ENCODE results near the gene PTGER4.

Gene PTGER4

DNA sequence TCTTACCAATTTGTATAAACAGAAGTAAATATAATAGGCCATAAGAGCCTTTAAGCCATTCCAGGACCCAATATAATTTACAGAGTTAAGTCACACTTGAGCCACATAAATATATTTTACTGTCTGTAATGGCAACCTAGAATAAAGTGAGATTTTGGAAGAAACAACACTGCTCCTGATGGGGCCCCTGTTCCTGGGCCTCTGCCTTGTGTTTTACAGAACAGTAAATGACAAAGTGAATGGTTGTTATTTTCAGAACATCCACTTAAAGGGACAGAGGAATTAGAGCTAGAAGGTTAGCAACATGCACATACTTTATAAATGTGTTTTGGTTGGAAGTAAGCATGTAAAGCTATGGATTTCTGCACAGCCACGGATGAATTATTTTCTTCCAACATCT lies 3.6 kb downstream of the PTGER4 start:
- no peak for DNase-seq (ENCODE audit: low read depth)
- no peak overlapping the region for H3K4me3 ChIP-seq (ENCODE audit: low read depth, low read length)
- TF ChIP-seq, protein P1, sequence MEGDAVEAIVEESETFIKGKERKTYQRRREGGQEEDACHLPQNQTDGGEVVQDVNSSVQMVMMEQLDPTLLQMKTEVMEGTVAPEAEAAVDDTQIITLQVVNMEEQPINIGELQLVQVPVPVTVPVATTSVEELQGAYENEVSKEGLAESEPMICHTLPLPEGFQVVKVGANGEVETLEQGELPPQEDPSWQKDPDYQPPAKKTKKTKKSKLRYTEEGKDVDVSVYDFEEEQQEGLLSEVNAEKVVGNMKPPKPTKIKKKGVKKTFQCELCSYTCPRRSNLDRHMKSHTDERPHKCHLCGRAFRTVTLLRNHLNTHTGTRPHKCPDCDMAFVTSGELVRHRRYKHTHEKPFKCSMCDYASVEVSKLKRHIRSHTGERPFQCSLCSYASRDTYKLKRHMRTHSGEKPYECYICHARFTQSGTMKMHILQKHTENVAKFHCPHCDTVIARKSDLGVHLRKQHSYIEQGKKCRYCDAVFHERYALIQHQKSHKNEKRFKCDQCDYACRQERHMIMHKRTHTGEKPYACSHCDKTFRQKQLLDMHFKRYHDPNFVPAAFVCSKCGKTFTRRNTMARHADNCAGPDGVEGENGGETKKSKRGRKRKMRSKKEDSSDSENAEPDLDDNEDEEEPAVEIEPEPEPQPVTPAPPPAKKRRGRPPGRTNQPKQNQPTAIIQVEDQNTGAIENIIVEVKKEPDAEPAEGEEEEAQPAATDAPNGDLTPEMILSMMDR (IDR thresholded peaks at IDR 0.05; ENCODE audit: insufficient read depth, low read depth, low read length, missing control alignments): no peak

DNA sequence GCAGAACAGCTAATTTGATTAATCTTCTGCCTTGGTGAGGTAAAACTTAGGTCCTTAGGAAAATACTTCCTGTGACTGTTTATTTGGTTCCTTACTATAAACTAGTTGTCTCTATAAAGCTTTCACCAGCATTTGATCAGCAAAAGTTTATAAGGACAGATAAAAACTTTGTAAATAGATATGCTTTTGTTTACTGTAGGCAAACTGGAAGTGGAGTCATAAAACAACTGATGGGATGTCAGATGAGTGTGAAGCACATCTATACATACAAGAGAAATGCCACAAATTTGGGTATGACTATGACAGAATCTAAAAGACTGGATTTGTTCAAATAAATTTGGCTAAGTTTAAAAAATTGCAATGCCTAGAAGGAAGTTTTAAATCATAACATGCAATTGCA lies 5.5 kb downstream of the PTGER4 start:
- DNase-seq (ENCODE audit: low read depth): no peak
- TF ChIP-seq, protein P1 (IDR thresholded peaks at IDR 0.05; ENCODE audit: insufficient read depth, low read depth, low read length, missing control alignments): no peak
- no peak overlapping the region for H3K4me3 ChIP-seq (ENCODE audit: low read depth, low read length)

DNA sequence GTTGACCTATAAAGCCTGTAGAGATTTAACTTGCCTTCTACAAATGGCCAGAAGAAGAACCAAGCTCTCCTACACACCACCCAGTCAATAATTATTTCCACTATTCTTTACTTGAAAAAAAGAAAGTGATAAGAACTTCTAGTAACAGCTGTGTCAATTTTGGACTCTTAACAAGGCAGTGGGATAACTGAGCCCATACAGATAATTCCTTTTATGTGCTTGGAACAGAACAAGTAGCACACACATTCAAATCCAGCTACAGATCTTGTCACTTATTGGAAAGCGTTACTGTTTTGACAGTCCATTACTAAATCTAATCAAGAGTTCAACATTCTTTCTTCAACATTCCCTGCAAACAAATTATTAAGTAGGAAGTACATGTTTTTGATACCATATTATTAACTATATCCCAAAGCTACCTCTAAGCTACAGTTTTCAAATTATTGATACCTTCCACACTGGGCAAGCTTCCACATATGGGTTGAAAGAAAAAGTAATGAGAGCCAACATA lies 6.3 kb downstream of the PTGER4 start:
- TF ChIP-seq, protein P1 (IDR thresholded peaks at IDR 0.05; ENCODE audit: insufficient read depth, low read depth, low read length, missing control alignments): no peak
- no peak for DNase-seq (ENCODE audit: low read depth)
- H3K4me3 ChIP-seq (ENCODE audit: low read depth, low read length): no peak overlapping the region

DNA sequence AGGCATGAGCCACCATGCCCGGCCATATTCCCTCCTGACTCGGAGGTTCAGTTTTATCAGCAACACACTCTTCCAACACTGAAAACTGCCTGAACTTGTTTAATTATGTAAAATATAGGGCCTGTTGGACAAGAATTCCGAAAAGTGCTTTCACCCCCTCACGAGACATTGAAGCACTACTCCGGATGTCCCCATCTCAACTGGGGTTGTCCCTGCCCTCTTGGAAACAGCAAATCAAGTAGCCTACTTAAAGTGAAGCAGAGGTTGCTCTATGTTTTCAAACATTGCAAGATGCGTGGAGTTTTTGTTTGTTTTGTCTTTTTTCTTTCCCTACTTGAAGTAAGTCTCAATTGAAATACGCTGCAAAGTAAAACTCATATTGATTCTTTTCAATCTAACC lies 7.6 kb downstream of the PTGER4 start:
- DNase-seq (ENCODE audit: low read depth): peak; percentile 28
- TF ChIP-seq, protein P1 (IDR thresholded peaks at IDR 0.05; ENCODE audit: insufficient read depth, low read depth, low read length, missing control alignments): no peak
- H3K4me3 ChIP-seq (ENCODE audit: low read depth, low read length): no peak overlapping the region

DNA sequence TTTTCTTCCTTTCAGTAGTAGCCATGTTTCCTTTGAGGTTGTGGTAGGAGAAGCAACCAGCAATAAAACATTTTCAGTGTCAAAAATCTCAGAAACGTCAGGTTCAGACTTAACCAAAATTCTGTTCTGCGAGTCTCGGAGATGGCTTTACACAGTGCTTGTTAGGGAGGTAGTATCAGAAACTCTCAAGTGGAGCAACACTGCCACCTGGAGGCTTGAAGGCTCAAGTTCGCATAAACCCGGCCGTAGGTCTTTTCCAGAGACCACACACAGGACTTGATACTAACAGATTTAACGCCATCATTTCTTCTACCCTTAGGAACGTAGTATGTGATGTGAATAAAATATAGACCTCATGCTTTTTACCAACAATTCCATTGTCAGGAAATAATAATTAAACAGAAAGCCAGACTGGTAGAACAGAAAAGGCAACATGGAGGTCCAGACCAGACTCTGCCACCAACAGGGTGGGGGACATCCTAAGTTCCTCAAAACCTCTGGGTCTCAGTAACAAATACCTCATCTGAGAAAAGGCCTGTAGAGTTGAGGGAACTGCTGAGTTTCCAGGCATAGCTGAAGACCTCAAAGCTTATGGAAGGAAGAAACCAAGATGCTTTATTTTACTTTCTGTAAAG lies 8.5 kb downstream of the PTGER4 start:
- peak; percentile 89 for DNase-seq (ENCODE audit: low read depth)
- TF ChIP-seq, protein P1 (IDR thresholded peaks at IDR 0.05; ENCODE audit: insufficient read depth, low read depth, low read length, missing control alignments): peak; percentile 78
- no peak overlapping the region for H3K4me3 ChIP-seq (ENCODE audit: low read depth, low read length)

DNA sequence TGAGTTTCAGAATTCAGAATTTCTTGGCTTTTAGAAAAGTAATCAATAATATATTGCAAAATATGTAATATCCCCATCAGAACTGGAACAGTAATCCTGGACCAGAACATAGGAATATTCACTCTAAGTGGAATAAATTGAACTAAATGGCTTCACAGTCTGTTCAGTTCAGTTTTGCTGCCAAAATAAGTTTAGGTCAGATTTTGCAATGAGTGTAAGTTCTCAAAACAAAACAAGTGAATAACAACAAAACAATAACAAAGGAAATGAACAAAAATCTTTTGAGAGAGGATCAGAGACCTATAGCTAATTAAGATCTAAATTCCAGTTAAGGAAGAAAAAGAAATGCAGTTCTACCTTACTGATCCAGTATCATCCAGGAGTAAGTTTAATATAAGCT lies 9.3 kb downstream of the PTGER4 start:
- no peak for DNase-seq (ENCODE audit: low read depth)
- no peak overlapping the region for H3K4me3 ChIP-seq (ENCODE audit: low read depth, low read length)

More for the DNA sequence above, 9.3 kb downstream of the PTGER4 start:
- TF ChIP-seq, protein P1 (IDR thresholded peaks at IDR 0.05; ENCODE audit: insufficient read depth, low read depth, low read length, missing control alignments): no peak

Data from GM12865 (cell line).